Measurements from ENCODE around the gene CYP11A1.

DNA sequence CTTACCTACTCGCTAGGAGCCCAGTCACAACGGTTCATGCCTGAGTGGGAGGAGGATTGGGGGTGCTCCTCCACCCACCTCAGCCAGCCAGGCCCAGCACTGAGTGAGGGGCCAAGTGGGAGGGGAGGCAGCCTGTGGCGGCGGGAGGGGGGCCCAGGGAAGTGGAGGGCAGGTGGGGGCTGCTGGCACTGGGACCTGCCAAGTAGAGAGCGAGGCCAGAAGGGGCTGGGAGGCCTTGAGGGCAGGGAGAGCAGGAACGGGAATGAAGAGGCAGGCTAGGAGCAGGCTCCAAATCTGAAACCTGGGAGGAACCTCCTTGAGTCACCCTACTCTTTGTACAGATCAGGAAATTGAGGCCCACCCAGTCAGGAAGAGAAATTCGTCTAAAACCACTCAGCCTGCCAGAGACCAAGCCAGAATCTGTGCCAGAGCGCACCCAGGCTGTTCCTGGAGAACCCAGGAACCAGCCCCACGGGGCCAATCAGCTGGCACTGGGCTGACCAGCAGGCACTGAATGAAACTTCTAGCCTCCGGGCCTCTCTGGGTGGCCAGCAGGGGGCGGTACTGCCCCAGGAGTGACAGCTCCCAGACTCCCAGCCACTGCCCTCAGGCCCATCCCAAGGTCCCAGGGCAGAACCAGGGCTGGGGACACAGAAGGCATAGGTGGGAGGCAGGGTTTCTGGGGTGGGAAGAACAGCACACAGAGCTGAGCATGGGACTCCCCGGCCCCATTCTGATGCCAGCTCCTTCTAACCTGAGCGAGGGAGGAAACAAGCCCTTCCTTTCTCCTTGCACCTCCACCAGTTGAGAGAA is 14.8 kb upstream of the CYP11A1 start:
- no peak for TF ChIP-seq POLR2A (IDR thresholded peaks at IDR 0.05)
- TF ChIP-seq, protein P1, sequence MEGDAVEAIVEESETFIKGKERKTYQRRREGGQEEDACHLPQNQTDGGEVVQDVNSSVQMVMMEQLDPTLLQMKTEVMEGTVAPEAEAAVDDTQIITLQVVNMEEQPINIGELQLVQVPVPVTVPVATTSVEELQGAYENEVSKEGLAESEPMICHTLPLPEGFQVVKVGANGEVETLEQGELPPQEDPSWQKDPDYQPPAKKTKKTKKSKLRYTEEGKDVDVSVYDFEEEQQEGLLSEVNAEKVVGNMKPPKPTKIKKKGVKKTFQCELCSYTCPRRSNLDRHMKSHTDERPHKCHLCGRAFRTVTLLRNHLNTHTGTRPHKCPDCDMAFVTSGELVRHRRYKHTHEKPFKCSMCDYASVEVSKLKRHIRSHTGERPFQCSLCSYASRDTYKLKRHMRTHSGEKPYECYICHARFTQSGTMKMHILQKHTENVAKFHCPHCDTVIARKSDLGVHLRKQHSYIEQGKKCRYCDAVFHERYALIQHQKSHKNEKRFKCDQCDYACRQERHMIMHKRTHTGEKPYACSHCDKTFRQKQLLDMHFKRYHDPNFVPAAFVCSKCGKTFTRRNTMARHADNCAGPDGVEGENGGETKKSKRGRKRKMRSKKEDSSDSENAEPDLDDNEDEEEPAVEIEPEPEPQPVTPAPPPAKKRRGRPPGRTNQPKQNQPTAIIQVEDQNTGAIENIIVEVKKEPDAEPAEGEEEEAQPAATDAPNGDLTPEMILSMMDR (IDR thresholded peaks at IDR 0.05) = peak; percentile 78 to 86
- TF ChIP-seq POLR2AphosphoS5 (IDR thresholded peaks at IDR 0.05) = no peak

Data from suprapubic skin (tissue), 4 donors.